HCT116 (cell line): ENCODE measurements around the gene FTSJ1. TPM values are rescaled to one million over a fixed set of nuclear protein-coding genes. Genes with fewer than 3 reads are reported as not detected.

ENCODE experiments used
- ATAC-seq: fragments of 200-7000 bp; cut with Tn5 transposase; 2 replicates; pipeline ENCODE4 v1.9.1; 2020; ENCODE audit warnings: mild to moderate bottlenecking, moderate library complexity
- BruUV-seq: library from RNA; stranded (reverse); fragments of 400-500 nt; replicated peaks from 2 replicates; lab custom pipeline; 2021; lab: Mats Ljungman, UMichigan
- CTCF ChIA-PET: fragments of 300-600 bp; sonication (Branson Sonifier 250); formaldehyde crosslinking; loops from one replicate; lab custom pipeline; 2021; ENCODE audit warnings: antibody characterized with exemption; lab: Charles Lee
- POLR2A ChIA-PET: fragments of 300-600, 350-600 bp; sonication (Branson Sonifier 250); formaldehyde crosslinking; loops from one replicate; lab custom pipeline; 2021; ENCODE audit warnings: antibody characterized with exemption; lab: Charles Lee
- RAD21 ChIA-PET, 2 experiments: fragments of 300-600 bp; sonication (Branson Sonifier 250); formaldehyde crosslinking; loops; one replicate each; lab custom pipeline; 2023; ENCODE audit warnings: low total read pairs in 2 of 2; ENCODE audit not compliant: uncharacterized antibody in 2 of 2, unreplicated experiment in 2 of 2, low non-redundant PET in 1 of 2; lab: Charles Lee
- DNase-seq: peaks from one replicate; pipeline ENCODE4 v3.0.0-alpha.2; 2010; ENCODE audit warnings: low read depth, low spot score
- H2AFZ ChIP-seq: fragments of 200-600 bp; shearing (Covaris generic), sonication (generic); 2 replicates; pipeline ENCODE4 v1.6.1; 2017; ENCODE audit warnings: low read depth, mixed run types, mixed read lengths, antibody characterized with exemption, low read length; ENCODE audit not compliant: poor library complexity, severe bottlenecking
- H3K27ac ChIP-seq: 2 replicates; pipeline ENCODE4 v1.5.1; 2012; ENCODE audit warnings: low read depth, low read length
- H3K27me3 ChIP-seq: fragments of 200-600 bp; sonication (generic); 2 replicates; pipeline ENCODE4 v1.6.1; 2016; ENCODE audit warnings: mixed run types, low read length, mixed read lengths; ENCODE audit not compliant: insufficient read depth
- H3K36me3 ChIP-seq, 2 experiments: fragments of 200-500 bp in 1 of 2; fragments of 200-600 bp in 1 of 2; sonication (Bioruptor generic) in 1 of 2; sonication (generic) in 1 of 2; 2 replicates each; pipeline versions ENCODE4 v1.5.1 to v1.6.1; 2014 to 2016; ENCODE audit warnings: low read length in 2 of 2, inconsistent platforms in 1 of 2, mixed read lengths in 1 of 2, mixed run types in 1 of 2; ENCODE audit not compliant: insufficient read depth in 2 of 2, control insufficient read depth in 1 of 2
- H3K4me1 ChIP-seq, 2 experiments: fragments of 200-600 bp in 1 of 2; sonication (generic) in 1 of 2; 2 replicates each; pipeline versions ENCODE4 v1.5.1 to v1.6.1; 2012 to 2017; ENCODE audit warnings: low read length in 2 of 2, inconsistent platforms in 1 of 2, mild to moderate bottlenecking in 1 of 2, mixed read lengths in 1 of 2, mixed run types in 1 of 2, moderate library complexity in 1 of 2; ENCODE audit not compliant: insufficient read depth in 2 of 2, control insufficient read depth in 1 of 2
- H3K4me2 ChIP-seq: fragments of 200-600 bp; sonication (generic); 2 replicates; pipeline ENCODE4 v1.6.1; 2017; ENCODE audit warnings: mixed run types, low read length, mixed read lengths
- H3K4me3 ChIP-seq, 2 experiments: fragments of 200-600 bp in 1 of 2; sonication (generic) in 1 of 2; replicated peaks in 1 of 2; 2 replicates each; pipeline ENCODE4 v1.5.1; 2011 to 2016; ENCODE audit warnings: low read length in 2 of 2, control low read depth in 1 of 2, low read depth in 1 of 2, mild to moderate bottlenecking in 1 of 2, mixed read lengths in 1 of 2, mixed run types in 1 of 2
- H3K79me2 ChIP-seq: fragments of 200-600 bp; sonication (generic); 2 replicates; pipeline ENCODE4 v1.6.1; 2017; ENCODE audit warnings: mild to moderate bottlenecking, mixed run types, low read length, moderate library complexity, mixed read lengths; ENCODE audit not compliant: insufficient read depth
- H3K9ac ChIP-seq: fragments of 200-600 bp; sonication (generic); 2 replicates; pipeline ENCODE4 v1.6.1; 2016; ENCODE audit warnings: low read length, mixed read lengths
- H3K9me2 ChIP-seq: fragments of 200-600 bp; sonication (generic), shearing (Covaris generic); 2 replicates; pipeline ENCODE4 v1.6.1; 2017; ENCODE audit warnings: mixed run types, mild to moderate bottlenecking, moderate library complexity; ENCODE audit not compliant: insufficient read depth
- H3K9me3 ChIP-seq, 2 experiments: fragments of 200-500 bp in 1 of 2; fragments of 200-600 bp in 1 of 2; sonication (Bioruptor generic) in 1 of 2; sonication (generic) in 1 of 2; 2 replicates each; pipeline ENCODE4 v1.6.1; 2014 to 2017; ENCODE audit warnings: low read length in 2 of 2, mixed read lengths in 2 of 2, inconsistent platforms in 1 of 2, low read depth in 1 of 2, mild to moderate bottlenecking in 1 of 2, mixed run types in 1 of 2, moderate library complexity in 1 of 2; ENCODE audit not compliant: control insufficient read depth in 1 of 2, insufficient read depth in 1 of 2
- H4K20me1 ChIP-seq: fragments of 200-600 bp; sonication (generic), shearing (Covaris generic); 2 replicates; pipeline ENCODE4 v1.6.1; 2017; ENCODE audit warnings: mixed run types, mild to moderate bottlenecking, moderate library complexity; ENCODE audit not compliant: insufficient read depth
- CTCF ChIP-seq, 3 experiments: fragments of 200-600 bp in 1 of 3; sonication (generic) in 1 of 3; IDR thresholded peaks in 2 of 3; conservative IDR thresholded peaks in 1 of 3; 2 replicates each; pipeline ENCODE4 v1.5.1; 2012 to 2017; ENCODE audit warnings: low read depth in 2 of 3, low read length in 2 of 3, antibody characterized with exemption in 1 of 3, borderline replicate concordance in 1 of 3, control low read depth in 1 of 3, mild to moderate bottlenecking in 1 of 3, mixed read lengths in 1 of 3, mixed run types in 1 of 3, moderate library complexity in 1 of 3; ENCODE audit not compliant: insufficient read depth in 1 of 3
- ELF1 ChIP-seq: IDR thresholded peaks from 2 replicates; pipeline ENCODE4 v1.6.1; 2012; ENCODE audit warnings: low read depth, borderline replicate concordance
- JUND ChIP-seq: IDR thresholded peaks from 2 replicates; pipeline ENCODE4 v1.6.1; 2012
- RAD21 ChIP-seq: IDR thresholded peaks from 2 replicates; pipeline ENCODE4 v1.6.1; 2012; ENCODE audit warnings: low read depth, mild to moderate bottlenecking
- REST ChIP-seq: IDR thresholded peaks from 2 replicates; pipeline ENCODE4 v1.6.1; 2012; ENCODE audit warnings: low read depth
- YY1 ChIP-seq: IDR thresholded peaks from 2 replicates; pipeline ENCODE4 v1.6.1; 2011; ENCODE audit warnings: low read length, low read depth, moderate library complexity, mild to moderate bottlenecking; ENCODE audit not compliant: insufficient replicate concordance; ENCODE audit errors: extremely low read depth
- ZBTB33 ChIP-seq: IDR thresholded peaks from 2 replicates; pipeline ENCODE4 v1.6.1; 2011; ENCODE audit warnings: mild to moderate bottlenecking, low read length, moderate library complexity; ENCODE audit not compliant: insufficient replicate concordance; ENCODE audit errors: extremely low read depth
- ZNF274 ChIP-seq: fragments of 200-500 bp; sonication (Bioruptor generic); IDR thresholded peaks from 2 replicates; pipeline ENCODE4 v1.6.1; 2014; ENCODE audit warnings: mild to moderate bottlenecking, low read depth, low read length, inconsistent platforms
- intact Hi-C: fragments of 100-400 bp; cut with micrococcal nuclease; formaldehyde crosslinking; loops from 2 replicates; pipeline ENCODE4 v1.10.0; 2022
- total RNA-seq: library from RNA; stranded (reverse); gene quantifications from one replicate; pipeline ENCODE4 v1.2.1, GENCODE V29; 2021; ENCODE audit not compliant: unreplicated experiment

Gene FTSJ1
- total RNA-seq, 1 experiment from 2014 or later: 64.9 TPM

- TF ChIP-seq CTCF (IDR thresholded peaks at IDR 0.05 in 2 of 3, conservative IDR thresholded peaks at IDR 0.05 in 1 of 3; ENCODE audit: borderline replicate concordance in 1 of 3, insufficient read depth in 1 of 3, low read depth in 2 of 3, low read length in 2 of 3): no peak
Observed at GRCh38 chrX:48513670-48514069, 37.7 kb downstream of the FTSJ1 start (continued).

GRCh38 chrX:48514126-48514806, 38.3 kb downstream of the FTSJ1 start:
- Histone ChIP-seq H3K27ac (no peak overlapping the region), H3K4me1 (peaks cover 6 to 8% of the 10 kb centered on the region in 2 experiments; a peak in 2 of 4 replicates), H3K9ac (no peak overlapping the region), H3K9me2 (no peaks in the 10 kb centered on the region), H3K9me3 (no peaks in the 10 kb centered on the region), H3K4me3 (no peak overlapping the region), H3K79me2 (no peaks in the 10 kb centered on the region), H4K20me1 (no peaks in the 10 kb centered on the region), H2AFZ (no peak overlapping the region), H3K36me3 (no peaks in the 10 kb centered on the region), H3K4me2 (no peak overlapping the region), H3K27me3 (no peaks in the 10 kb centered on the region)
- no TSS peak for BruUV-seq
- intact Hi-C loops: no loop called here
- no peak for DNase-seq
- ChIA-PET POLR2A (no interaction called here), CTCF (no interaction called here), RAD21 (no interaction called here)
- no peak for ATAC-seq
- TF ChIP-seq RAD21: no peak

- no peak overlapping the region for H3K27ac ChIP-seq
- no TSS peak for BruUV-seq
- ChIA-PET RAD21 (no interaction called here), POLR2A (no interaction called here), CTCF (no interaction called here)
- no peak overlapping the region for H3K4me2 ChIP-seq
- ATAC-seq (no peak), DNase-seq (no peak)
- H3K79me2 ChIP-seq: no peaks in the 10 kb centered on the region
- no peak overlapping the region for H3K9ac ChIP-seq
- H3K4me3 ChIP-seq: no peak overlapping the region
- no peak overlapping the region for H2AFZ ChIP-seq
- H3K4me1 ChIP-seq: peaks cover under 1 to 1% of the 10 kb centered on the region in 2 experiments; a peak in 2 of 4 replicates
- intact Hi-C loops: no loop called here
- H3K36me3 ChIP-seq: no peaks in the 10 kb centered on the region
- H4K20me1 ChIP-seq: no peaks in the 10 kb centered on the region
- no peaks in the 10 kb centered on the region for H3K9me3 ChIP-seq
- no peaks in the 10 kb centered on the region for H3K27me3 ChIP-seq
- no peaks in the 10 kb centered on the region for H3K9me2 ChIP-seq
- TF ChIP-seq JUND (no peak), ZBTB33 (no peak), YY1 (no peak), ZNF274 (no peak), REST (no peak), ELF1 (no peak)
Observed at GRCh38 chrX:48514868-48515460, 39.0 kb downstream of the FTSJ1 start.
